ENCODE results near the gene TBC1D32. TPM values are rescaled to one million over a fixed set of nuclear protein-coding genes. Genes with fewer than 3 reads are reported as not detected.

The TBC1D32 gene
- total RNA-seq, 1 experiment from 2014 or later: 9.0 TPM

DNA sequence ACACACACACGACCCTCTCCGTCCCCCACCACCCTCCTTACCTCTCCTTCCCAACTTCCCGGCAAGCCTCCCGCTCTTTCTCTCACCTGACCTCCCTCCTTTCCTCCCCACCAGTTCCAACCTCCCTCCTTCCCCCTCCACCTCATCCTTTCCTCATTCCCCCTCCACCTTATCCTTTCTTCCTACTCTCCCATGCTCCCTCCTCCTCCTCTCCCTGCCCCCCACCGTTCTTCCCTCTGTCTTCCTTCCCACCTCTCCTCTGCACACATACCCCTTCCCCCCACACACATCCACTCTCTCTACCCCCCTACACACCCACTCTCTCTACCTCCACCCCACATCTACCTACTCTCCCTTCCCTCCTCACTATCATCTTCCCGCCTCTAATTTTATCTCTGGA, 144.2 kb downstream of the TBC1D32 start:
- 100% methylated on average over 1 of the region's 6 CpGs for WGBS (ENCODE audit: extremely low coverage, insufficient read length, low lambda C conversion rate)

More for the DNA sequence above, 144.2 kb downstream of the TBC1D32 start:
- no peak overlapping the region for H2BK12ac ChIP-seq (ENCODE audit: insufficient read length, low read depth, low read length)
- no peaks in the 10 kb centered on the region for H3K79me1 ChIP-seq (ENCODE audit: insufficient read depth, low read depth, low read length, poor library complexity, severe bottlenecking)
- H3K4me2 ChIP-seq (ENCODE audit: insufficient read depth, insufficient read length, low read length): no peak overlapping the region
- no peaks in the 10 kb centered on the region for H3K9me3 Mint-ChIP-seq
- H3K14ac ChIP-seq (ENCODE audit: insufficient read depth, low read length): no peak overlapping the region
- H2BK15ac ChIP-seq (ENCODE audit: low read depth, low read length): no peak overlapping the region
- H3K9me3 ChIP-seq (ENCODE audit: control insufficient read depth, low read depth, low read length): no peaks in the 10 kb centered on the region
- no peak overlapping the region for H3K27ac Mint-ChIP-seq
- H3K27me3 ChIP-seq (ENCODE audit: insufficient read depth, low read length): no peaks in the 10 kb centered on the region
- no peak for DNase-seq
- H2BK20ac ChIP-seq (ENCODE audit: low read depth, low read length, poor library complexity, severe bottlenecking): no peak overlapping the region
- no peaks in the 10 kb centered on the region for H3K4me1 ChIP-seq (ENCODE audit: insufficient read depth, low read length)
- H4K20me1 ChIP-seq (ENCODE audit: control insufficient read depth, insufficient read depth, insufficient read length): no peaks in the 10 kb centered on the region
- no peak overlapping the region for H3K18ac ChIP-seq (ENCODE audit: insufficient read length, low read depth, low read length)
- H3K4ac ChIP-seq (ENCODE audit: low read depth, low read length): no peak overlapping the region
- no peak overlapping the region for H4K5ac ChIP-seq (ENCODE audit: insufficient read length, low read depth, low read length)
- H3K36me3 Mint-ChIP-seq (ENCODE audit: insufficient read depth in 1 of 3, low read depth in 3 of 3): no peaks in the 10 kb centered on the region
- no peak overlapping the region for H3K9ac ChIP-seq (ENCODE audit: extremely low read depth, insufficient read length, low read length)
- no peak overlapping the region for H4K91ac ChIP-seq (ENCODE audit: insufficient read length, low read depth, low read length)
- no peak overlapping the region for H3K56ac ChIP-seq (ENCODE audit: insufficient read length, low read depth, low read length)
- no peaks in the 10 kb centered on the region for H3K27me3 Mint-ChIP-seq (ENCODE audit: low read depth)
- H3K4me3 Mint-ChIP-seq: no peak overlapping the region
- peaks cover 8 to 22% of the 10 kb centered on the region in 2 experiments for H3K4me1 Mint-ChIP-seq
- no peak overlapping the region for H4K8ac ChIP-seq (replicated peaks; ENCODE audit: insufficient read length, low read depth, low read length)
- no peak overlapping the region for H2BK120ac ChIP-seq (ENCODE audit: low read depth, low read length, poor library complexity, severe bottlenecking)
- no peak overlapping the region for H3K23ac ChIP-seq (ENCODE audit: insufficient read length, low read depth, low read length)
- no peak overlapping the region for H3K27ac ChIP-seq (ENCODE audit: insufficient read length, low read depth, low read length)
- no peak overlapping the region for H3T11ph ChIP-seq (ENCODE audit: low read length)
- no peak for TF ChIP-seq CTCF (conservative IDR thresholded peaks at IDR 0.05)
- H3K79me2 ChIP-seq (ENCODE audit: insufficient read depth, low read length): no peaks in the 10 kb centered on the region
- no peak overlapping the region for H2BK5ac ChIP-seq (ENCODE audit: insufficient read length, low read length)
- no peak overlapping the region for H2AFZ ChIP-seq (ENCODE audit: low read length)
- H2AK5ac ChIP-seq (ENCODE audit: insufficient read length, low read length): no peak overlapping the region
- no peaks in the 10 kb centered on the region for H3K23me2 ChIP-seq (ENCODE audit: insufficient read length, low read depth, low read length, poor library complexity, severe bottlenecking)
